CD4-positive, alpha-beta T cell treated with Interleukin-4 for 4 hours (primary cell): ENCODE data around the gene CAMLG.
A peak's percentile ranks its signal among the peaks of the same experiment; 100 is the strongest.

Experiments used
- DNase-seq: peaks from one replicate; pipeline ENCODE4 v3.0.0-alpha.2; 2020

Gene CAMLG

DNA sequence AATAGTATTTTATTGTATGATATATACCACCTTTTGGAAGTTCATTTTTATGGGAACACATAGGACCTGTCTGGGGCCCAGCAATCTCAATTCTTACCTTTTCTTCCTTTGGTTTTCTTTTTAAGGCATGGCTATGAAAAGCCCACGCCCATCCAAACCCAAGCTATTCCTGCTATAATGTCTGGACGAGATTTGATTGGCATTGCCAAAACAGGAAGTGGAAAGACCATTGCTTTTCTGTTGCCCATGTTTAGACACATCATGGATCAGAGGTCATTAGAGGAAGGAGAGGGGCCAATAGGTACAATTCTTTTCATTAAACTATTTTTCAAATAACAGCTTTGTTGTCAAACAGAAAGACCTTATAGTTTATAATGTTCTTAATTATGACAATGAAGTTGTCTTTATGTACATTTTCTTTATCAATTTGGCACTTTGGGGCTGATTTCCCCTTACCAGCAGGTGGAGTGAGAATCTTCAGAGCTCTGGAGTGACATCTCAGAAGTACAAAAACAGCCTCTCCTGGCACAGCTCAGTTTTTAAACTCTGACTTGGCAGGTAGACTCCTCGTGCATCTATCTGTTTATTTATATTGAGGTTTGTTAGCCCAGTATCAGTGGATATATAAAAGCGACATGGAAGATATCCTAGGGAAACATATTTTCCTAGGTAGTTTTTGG lies 46.0 kb downstream of the CAMLG start:
- DNase-seq = peak; percentile 10

DNA sequence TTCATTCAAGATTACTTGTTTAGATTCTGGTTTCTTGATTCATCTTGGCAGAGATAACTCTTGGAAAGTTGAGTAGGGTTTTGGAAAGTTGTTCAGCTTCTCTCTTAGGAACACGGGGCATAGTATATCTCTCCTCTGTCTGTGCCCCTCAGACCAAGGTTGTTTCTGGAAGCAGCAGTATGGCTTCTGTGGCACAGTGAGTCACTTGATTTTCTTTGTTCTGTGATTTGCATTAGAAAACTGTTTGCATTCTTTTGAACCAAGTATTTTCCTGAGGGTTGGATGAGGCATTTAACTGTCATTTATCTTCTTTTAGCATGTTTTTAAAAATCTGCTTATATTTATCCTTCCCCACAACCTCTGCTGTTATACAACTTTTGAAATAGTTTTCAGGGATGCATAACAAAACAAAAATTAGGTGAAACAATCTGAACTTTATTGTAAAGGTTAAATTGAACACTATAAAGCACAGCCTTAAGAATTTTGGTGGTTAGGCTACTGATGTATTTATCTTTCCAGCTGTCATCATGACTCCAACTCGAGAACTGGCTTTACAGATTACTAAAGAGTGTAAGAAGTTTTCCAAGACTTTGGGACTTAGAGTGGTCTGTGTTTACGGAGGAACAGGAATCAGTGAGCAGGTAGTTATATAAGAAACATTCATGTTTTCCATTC lies 46.7 kb downstream of the CAMLG start:
- no peak for DNase-seq

DNA sequence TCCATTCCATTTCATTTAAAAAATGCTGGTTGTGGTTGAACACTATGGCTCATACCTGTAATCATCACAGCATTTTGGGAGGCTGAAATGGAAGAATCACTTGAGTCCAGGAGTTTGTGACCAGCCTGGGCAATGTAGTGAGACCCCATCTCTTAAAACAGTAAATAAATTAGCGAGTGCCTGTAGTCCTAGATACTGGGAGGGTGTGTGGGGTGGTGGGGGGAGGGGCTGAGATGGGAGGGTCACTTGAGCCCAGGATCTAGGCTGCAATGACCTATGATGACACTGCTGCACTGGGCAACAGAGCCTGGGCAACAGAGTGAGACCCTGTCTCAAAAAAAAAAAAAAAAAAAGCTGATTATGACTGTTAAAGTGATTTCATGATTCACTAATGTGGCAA lies 49.3 kb downstream of the CAMLG start:
- no peak for DNase-seq

DNA sequence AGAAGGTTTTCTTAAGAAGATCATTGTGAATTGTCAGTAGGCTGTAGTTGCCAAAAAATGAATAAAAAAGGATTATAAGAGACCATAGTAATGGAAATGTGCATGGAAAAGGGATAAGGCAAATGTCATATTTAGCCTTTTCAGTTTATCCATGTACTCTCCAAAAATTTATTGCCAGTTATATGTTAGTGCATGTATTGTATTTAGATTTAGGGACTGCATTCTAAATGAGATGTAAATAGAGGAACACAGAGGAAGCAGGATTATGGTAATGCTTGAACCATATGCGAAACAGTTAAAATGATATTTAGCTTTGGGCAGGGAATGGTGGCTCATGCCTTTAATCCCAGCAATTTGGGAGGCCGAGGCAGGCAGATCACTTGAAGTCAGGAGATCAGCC lies 53.2 kb downstream of the CAMLG start:
- DNase-seq = no peak

DNA sequence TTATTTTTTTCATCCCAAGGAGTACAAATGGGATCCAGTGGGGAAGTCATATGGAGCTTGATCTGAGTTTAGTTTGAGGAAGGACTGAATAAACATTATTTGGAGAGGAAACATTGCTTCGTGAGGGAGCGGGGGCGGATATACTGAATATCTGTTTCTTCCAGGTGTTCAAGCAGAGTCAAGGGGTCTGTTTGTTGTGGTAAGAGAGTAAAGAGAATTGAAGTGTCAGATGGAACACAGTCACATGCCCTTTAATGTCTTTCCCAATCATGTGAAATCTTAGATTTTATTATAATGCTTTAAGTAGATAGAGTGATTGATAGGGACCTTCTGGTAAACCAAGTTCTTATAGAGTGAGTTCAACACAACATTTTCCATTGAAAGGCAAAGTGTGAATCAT lies 53.9 kb downstream of the CAMLG start:
- DNase-seq = no peak

DNA sequence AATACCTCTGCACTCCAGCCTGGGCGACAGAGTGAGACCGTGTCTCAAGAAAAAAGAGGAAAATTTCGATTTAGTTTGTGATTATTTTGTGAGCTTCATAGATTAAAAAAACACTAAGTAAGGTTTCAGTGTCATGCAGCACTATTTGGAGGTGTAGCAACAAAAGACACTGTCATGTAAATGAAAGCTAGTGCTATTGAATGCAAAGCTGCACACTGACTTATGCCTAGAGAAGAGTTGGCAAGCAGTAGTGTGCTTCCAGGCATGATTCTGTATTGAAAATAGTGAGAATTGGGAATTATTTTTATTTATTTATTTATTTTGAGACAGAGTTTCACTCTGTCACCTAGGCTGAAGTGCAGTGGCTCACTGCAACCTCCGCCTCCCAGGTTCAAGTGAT lies 54.8 kb downstream of the CAMLG start:
- DNase-seq = no peak

DNA sequence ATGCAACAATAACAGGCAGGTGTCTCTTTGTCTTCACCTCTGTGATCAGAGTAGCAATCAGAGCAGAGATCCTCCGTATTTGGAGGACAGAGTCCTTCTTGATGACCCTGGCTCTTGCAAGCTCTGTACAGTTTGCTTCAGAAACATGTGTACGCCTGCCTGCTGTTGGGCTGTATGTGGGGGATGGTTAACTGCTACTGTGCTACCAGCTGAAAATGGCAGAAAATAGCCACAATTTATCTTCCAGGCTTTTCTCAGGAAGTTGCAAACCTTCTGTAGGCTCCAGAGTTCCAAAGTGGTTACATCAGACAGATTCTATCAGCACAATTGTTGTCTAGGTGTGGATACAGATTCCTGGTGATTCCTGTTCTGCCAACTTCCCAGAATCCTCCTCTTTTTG lies 55.7 kb downstream of the CAMLG start:
- no peak for DNase-seq

DNA sequence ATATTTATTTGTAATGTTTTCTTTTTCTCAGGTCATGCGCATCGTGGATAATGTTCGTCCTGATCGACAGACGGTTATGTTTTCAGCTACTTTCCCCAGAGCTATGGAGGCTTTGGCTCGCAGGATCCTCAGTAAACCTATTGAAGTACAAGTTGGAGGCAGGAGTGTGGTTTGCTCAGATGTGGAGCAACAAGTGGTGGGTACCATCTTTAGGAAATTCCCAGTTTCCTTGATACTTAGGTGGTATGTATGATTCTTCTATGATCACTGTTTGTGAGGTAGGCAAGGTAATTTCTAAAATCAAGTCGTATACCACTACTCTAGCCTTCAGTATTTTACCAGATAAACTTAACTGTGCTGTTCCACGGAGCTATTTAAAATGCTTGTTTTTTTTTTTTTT lies 56.5 kb downstream of the CAMLG start:
- no peak for DNase-seq

DNA sequence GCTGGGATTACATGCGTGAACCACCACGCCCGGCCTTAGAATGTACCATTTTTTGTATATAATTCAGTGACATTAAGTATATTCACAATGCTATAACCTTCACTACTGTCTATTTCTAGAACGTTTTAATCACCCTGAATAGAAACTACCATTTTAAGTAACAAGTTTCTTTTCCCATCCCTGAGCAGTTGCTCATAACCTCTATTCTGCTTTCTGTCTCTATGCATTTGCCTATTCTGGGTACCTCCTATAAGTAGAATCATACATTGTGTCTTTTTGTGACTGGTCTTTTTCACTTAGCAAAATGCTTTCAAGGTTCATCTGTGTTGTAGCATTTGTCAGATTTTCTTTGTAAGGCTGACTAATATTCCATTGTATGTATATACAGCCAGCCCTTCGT lies 60.1 kb downstream of the CAMLG start:
- no peak for DNase-seq
